ENCODE data around the gene IL1RAP.

DNA sequence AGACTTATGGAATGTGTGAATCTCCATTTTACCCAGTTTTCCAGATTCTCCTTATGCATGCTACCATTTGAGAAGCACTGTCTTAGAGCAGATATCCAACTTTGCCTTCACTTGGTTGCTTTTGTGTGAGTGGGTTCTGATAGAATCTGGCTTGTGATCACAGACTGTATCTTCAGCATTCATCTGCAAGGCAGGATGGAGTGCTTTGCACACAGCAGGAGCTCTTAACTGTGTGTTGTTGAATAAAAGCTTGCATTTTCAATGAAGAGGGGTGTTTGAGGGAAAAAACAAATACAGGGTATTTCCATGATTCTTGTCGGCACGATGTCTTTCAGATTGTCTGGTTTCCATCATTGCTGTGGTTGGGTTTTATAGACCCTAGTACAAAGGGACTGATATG lies 24.4 kb downstream of the IL1RAP start:
- TF ChIP-seq, protein P1, sequence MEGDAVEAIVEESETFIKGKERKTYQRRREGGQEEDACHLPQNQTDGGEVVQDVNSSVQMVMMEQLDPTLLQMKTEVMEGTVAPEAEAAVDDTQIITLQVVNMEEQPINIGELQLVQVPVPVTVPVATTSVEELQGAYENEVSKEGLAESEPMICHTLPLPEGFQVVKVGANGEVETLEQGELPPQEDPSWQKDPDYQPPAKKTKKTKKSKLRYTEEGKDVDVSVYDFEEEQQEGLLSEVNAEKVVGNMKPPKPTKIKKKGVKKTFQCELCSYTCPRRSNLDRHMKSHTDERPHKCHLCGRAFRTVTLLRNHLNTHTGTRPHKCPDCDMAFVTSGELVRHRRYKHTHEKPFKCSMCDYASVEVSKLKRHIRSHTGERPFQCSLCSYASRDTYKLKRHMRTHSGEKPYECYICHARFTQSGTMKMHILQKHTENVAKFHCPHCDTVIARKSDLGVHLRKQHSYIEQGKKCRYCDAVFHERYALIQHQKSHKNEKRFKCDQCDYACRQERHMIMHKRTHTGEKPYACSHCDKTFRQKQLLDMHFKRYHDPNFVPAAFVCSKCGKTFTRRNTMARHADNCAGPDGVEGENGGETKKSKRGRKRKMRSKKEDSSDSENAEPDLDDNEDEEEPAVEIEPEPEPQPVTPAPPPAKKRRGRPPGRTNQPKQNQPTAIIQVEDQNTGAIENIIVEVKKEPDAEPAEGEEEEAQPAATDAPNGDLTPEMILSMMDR (conservative IDR thresholded peaks at IDR 0.05) = no peak
- no peak for TF ChIP-seq ZFX (IDR thresholded peaks at IDR 0.05)

All from C4-2B (cell line).